Mesodermal cell (in vitro differentiated cells): ENCODE measurements around the gene ZDHHC11.
"Not testable (repeated sequence)": the region's sequence is repeated elsewhere in the genome, so short reads cannot be mapped to it uniquely, and the experiment has no call there.

ENCODE experiments used
- H3K27ac ChIP-seq: 2 replicates; pipeline ENCODE4 v1.7.0; 2013; ENCODE audit warnings: mild to moderate bottlenecking, low read depth, low read length, moderate library complexity; ENCODE audit not compliant: severe bottlenecking
- H3K36me3 ChIP-seq: 2 replicates; pipeline ENCODE4 v1.7.1; 2013; ENCODE audit warnings: mild to moderate bottlenecking, low read length, moderate library complexity; ENCODE audit not compliant: control insufficient read depth, insufficient read depth
- H3K4me1 ChIP-seq: one replicate; pipeline ENCODE4 v1.7.1; 2013; ENCODE audit warnings: mild to moderate bottlenecking, low read length; ENCODE audit not compliant: insufficient read depth, control insufficient read depth, poor library complexity, severe bottlenecking
- H3K4me3 ChIP-seq: 2 replicates; pipeline ENCODE4 v1.7.0; 2013; ENCODE audit warnings: low read length, control low read depth, mild to moderate bottlenecking; ENCODE audit not compliant: insufficient read depth, poor library complexity, severe bottlenecking; ENCODE audit errors: extremely low read depth
- H3K9me3 ChIP-seq: 2 replicates; pipeline ENCODE4 v1.7.1; 2013; ENCODE audit warnings: mild to moderate bottlenecking, low read length, moderate library complexity; ENCODE audit not compliant: control insufficient read depth
- WGBS, 2 experiments: methylation state at CpG; one replicate each; pipeline ENCODE4 v1.1.5; 2013; ENCODE audit warnings: missing lambda C conversion rate in 2 of 2; ENCODE audit not compliant: insufficient coverage in 2 of 2; 5-methylcytosine and 5-hydroxymethylcytosine counted together

ZDHHC11 gene

DNA sequence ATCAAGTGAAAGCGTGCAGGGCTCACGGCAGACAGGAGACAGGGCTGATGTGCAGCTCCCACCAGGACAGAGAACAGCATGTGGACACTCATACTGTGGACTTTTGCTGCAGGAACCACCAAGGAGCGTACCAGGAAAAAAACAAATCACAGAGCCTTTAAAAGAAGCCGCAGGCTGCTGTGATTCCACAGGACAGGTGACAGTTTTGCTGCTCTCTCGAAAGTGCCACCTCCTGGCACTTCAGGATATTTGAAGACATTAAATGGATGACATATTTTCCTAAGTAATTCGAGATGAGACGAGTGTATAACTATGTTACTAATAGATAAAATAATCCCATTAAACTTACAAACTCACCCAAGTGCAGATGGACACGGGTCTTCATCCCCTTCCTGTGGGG is 29.3 kb downstream of the ZDHHC11 start:
- no peak overlapping the region for H3K4me3 ChIP-seq
- H3K9me3 ChIP-seq: no peaks in the 10 kb centered on the region
- WGBS, 2 experiments: 85% methylated on average over 5 of the region's 8 CpGs

DNA sequence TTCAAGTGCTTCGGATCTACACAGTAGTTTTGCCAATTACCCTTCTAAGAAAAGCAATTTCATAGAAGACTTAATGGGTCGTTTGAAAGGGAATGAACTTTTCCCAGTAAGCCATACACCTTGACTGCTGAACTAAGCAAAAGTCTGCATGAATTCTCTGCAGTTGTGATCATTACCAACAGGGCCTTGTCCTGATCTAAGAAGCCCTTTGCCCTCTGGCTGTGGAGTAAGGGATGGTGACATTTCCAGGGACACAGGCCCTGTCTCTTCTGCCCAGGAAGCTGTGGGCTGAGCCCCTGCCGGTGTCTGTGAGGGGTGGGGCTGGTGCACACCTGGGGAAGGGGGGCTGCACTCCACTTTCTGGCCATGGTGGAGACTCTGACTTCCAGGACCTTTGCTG is 30.5 kb downstream of the ZDHHC11 start:
- H3K9me3 ChIP-seq: no peaks in the 10 kb centered on the region
- no peak overlapping the region for H3K27ac ChIP-seq
- H3K36me3 ChIP-seq: no peaks in the 10 kb centered on the region
- no peaks in the 10 kb centered on the region for H3K4me1 ChIP-seq
- WGBS, 2 experiments: 86 to 94% methylated on average over 2 of the region's 3 CpGs
- no peak overlapping the region for H3K4me3 ChIP-seq

More for the DNA sequence above, 29.3 kb downstream of the ZDHHC11 start:
- Histone ChIP-seq H3K4me1 (no peaks in the 10 kb centered on the region), H3K27ac (no peak overlapping the region), H3K36me3 (no peaks in the 10 kb centered on the region)

GRCh38 chr5:819078-819477 is 31.7 kb downstream of the ZDHHC11 start:
- Histone ChIP-seq H3K36me3 (no peaks in the 10 kb centered on the region), H3K4me3 (no peak overlapping the region), H3K27ac (no peak overlapping the region), H3K4me1 (no peaks in the 10 kb centered on the region), H3K9me3 (no peaks in the 10 kb centered on the region)
- WGBS, 2 experiments: 95 to 97% methylated on average over 3 of the region's 3 CpGs

DNA sequence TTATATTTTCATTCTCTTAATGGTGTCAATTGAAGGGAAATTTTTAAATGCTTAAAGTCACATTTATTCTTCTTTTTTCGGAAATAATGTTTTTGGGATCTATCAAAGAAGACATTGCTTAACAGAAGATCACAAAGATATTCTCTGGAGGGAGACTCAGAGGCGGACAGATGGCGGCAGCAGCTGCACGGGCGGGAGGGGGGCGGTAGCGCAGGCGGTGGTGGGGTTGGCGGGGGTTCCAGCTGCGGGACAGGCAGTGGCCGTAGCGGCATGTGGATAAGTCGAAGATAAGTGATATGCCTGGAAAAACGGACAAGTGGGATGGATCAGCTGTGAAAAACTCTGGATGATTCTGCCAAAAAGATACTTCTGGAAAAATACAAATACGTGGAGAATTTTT is 34.6 kb downstream of the ZDHHC11 start:
- no peak overlapping the region for H3K4me3 ChIP-seq
- H3K27ac ChIP-seq: no peak overlapping the region
- H3K36me3 ChIP-seq: no peaks in the 10 kb centered on the region
- no peaks in the 10 kb centered on the region for H3K9me3 ChIP-seq
- WGBS, 2 experiments: 95 to 99% methylated on average over 13 to 14 of the region's 15 CpGs
- H3K4me1 ChIP-seq: no peaks in the 10 kb centered on the region

DNA sequence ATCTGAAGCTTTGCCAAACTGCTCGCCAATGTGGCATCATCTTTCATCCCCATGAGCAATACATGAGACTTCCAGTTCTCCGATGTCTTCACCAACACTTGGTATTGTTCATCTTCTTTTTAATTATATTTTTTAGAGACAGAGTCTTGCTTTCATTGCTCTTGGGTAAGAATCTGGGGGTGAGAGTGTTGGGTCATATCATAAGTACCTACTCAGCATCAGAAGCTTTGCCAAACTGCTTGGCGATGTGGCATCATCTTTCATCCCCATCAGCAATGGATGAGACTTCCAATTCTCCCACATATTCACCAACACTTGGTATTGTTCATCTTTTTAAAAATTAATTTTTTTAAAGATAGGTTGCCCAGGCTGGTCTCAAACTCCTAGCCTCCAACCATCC is 35.3 kb downstream of the ZDHHC11 start:
- H3K4me1 ChIP-seq: no peaks in the 10 kb centered on the region
- H3K9me3 ChIP-seq: no peaks in the 10 kb centered on the region
- no CpG with 5 or more reads among the region's 3 CpGs for WGBS, 2 experiments
- no peak overlapping the region for H3K27ac ChIP-seq
- no peak overlapping the region for H3K4me3 ChIP-seq
- no peaks in the 10 kb centered on the region for H3K36me3 ChIP-seq

GRCh38 chr5:813575-813974 is 37.2 kb downstream of the ZDHHC11 start:
- WGBS, 2 experiments: no CpG with 5 or more reads among the region's 5 CpGs
- H3K9me3 ChIP-seq, H3K4me3 ChIP-seq, H3K4me1 ChIP-seq, H3K36me3 ChIP-seq, H3K27ac ChIP-seq: not testable (repeated sequence)

GRCh38 chr5:811384-811783 is 39.4 kb downstream of the ZDHHC11 start:
- not testable (repeated sequence) for H3K4me3 ChIP-seq, H3K9me3 ChIP-seq, H3K36me3 ChIP-seq, H3K27ac ChIP-seq, H3K4me1 ChIP-seq
- 63 to 94% methylated on average over 3 of the region's 9 CpGs for WGBS, 2 experiments

DNA sequence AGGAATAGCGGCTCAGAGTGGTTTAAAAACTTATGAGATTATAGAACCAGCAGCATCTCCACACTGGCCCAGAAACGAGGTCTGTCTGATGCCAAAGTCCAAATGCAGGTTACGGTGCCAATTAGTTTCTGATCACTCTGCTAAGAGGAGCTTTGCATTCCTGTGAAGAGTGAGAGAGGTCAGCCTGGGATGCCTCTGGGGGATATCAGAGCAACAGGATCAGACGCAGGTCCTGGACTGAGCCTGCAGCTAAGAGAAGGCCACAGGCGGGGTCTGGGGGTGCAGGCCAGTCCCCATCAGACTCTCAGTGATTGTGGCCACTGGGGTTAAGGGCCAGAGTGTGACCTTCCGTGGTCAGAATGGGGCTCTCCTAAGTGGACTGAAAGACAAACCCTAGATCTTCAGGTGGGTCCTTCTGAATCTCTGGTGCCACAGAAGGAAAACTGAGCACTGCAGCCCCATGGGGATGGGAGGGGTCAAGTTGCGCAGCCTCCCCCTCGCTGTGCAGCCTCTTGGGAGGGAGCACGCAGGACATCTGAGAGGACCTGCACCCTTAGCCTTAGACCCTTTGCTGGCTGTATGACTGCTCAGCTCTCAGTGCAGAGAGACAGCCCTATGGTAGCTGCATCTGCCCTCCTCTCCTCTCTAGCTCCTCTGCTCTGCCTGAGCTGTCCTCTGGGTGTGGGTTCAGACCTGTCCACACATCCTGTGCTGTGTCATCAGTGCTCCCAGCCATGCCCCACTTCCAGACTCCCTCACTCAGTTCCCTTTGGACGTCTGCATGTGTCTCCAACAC is 42.9 kb downstream of the ZDHHC11 start:
- WGBS, 2 experiments: no CpG with 5 or more reads among the region's 10 CpGs

GRCh38 chr5:801472-801871 is 49.3 kb downstream of the ZDHHC11 start:
- H3K4me1 ChIP-seq: no peaks in the 10 kb centered on the region
- no peak overlapping the region for H3K27ac ChIP-seq
- no peak overlapping the region for H3K4me3 ChIP-seq
- no peaks in the 10 kb centered on the region for H3K36me3 ChIP-seq
- H3K9me3 ChIP-seq: no peaks in the 10 kb centered on the region
- 93 to 95% methylated on average over 4 to 5 of the region's 6 CpGs for WGBS, 2 experiments

More for the DNA sequence above, 42.9 kb downstream of the ZDHHC11 start:
- H3K9me3 ChIP-seq, H3K4me1 ChIP-seq, H3K36me3 ChIP-seq, H3K27ac ChIP-seq, H3K4me3 ChIP-seq: not testable (repeated sequence)

DNA sequence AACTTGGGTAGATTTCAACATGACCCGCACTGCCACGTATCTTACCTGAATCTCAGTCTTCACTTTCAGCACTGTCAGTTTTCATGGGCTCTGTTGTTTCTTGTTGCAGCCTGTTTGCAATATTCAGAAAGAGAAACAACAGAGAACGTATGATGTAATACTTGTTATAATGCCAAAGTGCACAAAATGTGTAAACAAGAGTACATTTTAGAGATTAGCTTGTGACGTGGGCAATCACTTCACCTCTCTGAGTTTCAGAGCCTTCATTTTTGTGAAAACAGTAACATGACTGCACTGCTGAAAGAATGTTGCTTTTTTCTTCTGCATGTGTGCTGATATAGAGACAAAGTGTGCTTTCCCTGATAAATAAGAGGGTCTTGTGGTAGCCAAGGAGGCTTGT is 49.7 kb downstream of the ZDHHC11 start:
- not testable (repeated sequence) for H3K4me3 ChIP-seq, H3K9me3 ChIP-seq, H3K4me1 ChIP-seq, H3K27ac ChIP-seq, H3K36me3 ChIP-seq
- WGBS, 2 experiments: 92 to 100% methylated on average over 1 to 2 of the region's 4 CpGs

- not testable (repeated sequence) for H3K4me1 ChIP-seq
These were observed 52.2 kb downstream of the ZDHHC11 start for GRCh38 chr5:798505-799138.

More at GRCh38 chr5:798505-799138, 52.2 kb downstream of the ZDHHC11 start:
- WGBS, 2 experiments: no CpG with 5 or more reads among the region's 6 CpGs
- not testable (repeated sequence) for H3K4me3 ChIP-seq, H3K36me3 ChIP-seq, H3K27ac ChIP-seq, H3K9me3 ChIP-seq
